ACC112 (cell line): ENCODE results near the gene GPR21.

ENCODE experiments used
- H2AFZ ChIP-seq: fragments of 200-600 bp; sonication (generic); one replicate; pipeline ENCODE4 v1.6.0; 2017; ENCODE audit warnings: antibody characterized with exemption, low read length; ENCODE audit not compliant: unreplicated experiment
- H3K27ac ChIP-seq: fragments of 200-600 bp; sonication (generic); 2 replicates; pipeline ENCODE4 v1.5.1; 2014; ENCODE audit warnings: low read depth, mild to moderate bottlenecking, antibody characterized with exemption, low read length, moderate library complexity
- H3K27me3 ChIP-seq: fragments of 200-600 bp; sonication (generic); 2 replicates; pipeline ENCODE4 v1.6.1; 2014; ENCODE audit warnings: mild to moderate bottlenecking, antibody characterized with exemption, low read length, moderate library complexity, mixed read lengths; ENCODE audit not compliant: insufficient read depth
- H3K36me3 ChIP-seq: fragments of 200-600 bp; sonication (generic); 2 replicates; pipeline ENCODE4 v1.6.1; 2016; ENCODE audit warnings: mild to moderate bottlenecking, antibody characterized with exemption, low read length, moderate library complexity, mixed read lengths; ENCODE audit not compliant: insufficient read depth
- H3K4me1 ChIP-seq: fragments of 200-600 bp; sonication (generic); one replicate; pipeline ENCODE4 v1.6.1; 2016; ENCODE audit warnings: low read length, mixed read lengths; ENCODE audit not compliant: insufficient read depth, unreplicated experiment, control insufficient read depth
- H3K4me3 ChIP-seq: fragments of 200-600 bp; sonication (generic); 2 replicates; pipeline ENCODE4 v1.5.1; 2014; ENCODE audit warnings: mild to moderate bottlenecking, low read depth, low read length
- H3K79me2 ChIP-seq: fragments of 200-600 bp; sonication (generic); one replicate; pipeline ENCODE4 v1.6.0; 2016; ENCODE audit warnings: low read length; ENCODE audit not compliant: control insufficient read depth, unreplicated experiment, insufficient read depth

GPR21 gene

DNA sequence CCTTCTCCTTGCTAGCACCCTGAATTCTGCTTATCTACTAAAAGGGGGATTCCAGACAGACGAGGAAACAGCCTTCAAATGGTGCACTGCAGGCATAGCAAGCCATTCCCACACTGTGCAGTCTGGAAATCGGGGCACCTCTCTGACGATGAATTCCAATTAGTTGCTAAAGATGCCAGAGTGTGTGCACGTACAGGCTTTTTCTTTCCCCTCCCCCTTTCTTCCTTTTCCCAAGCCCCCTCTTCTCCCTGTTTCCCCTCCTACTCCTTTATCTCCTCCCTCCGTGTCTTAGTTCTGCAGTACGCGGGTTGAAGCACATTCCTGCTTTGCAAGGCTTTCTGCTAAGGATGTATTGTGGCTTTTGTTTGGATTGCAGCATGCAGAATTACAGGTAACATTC, at the start of gene GPR21:
TSS of gene GPR21 (plus strand) at position 316 of the 400 bp plus-strand sequence. CDS start 900 bp downstream, outside the sequence.
- Histone ChIP-seq H3K36me3 (0 out of 2 replicates have a peak, but pooled peaks cover 10% of the 10 kb centered on the region), H3K27ac (no peak within 1 kb of the TSS)

GRCh38 chr9:122986010-122986409, 47.5 kb upstream of the GPR21 start:
- Histone ChIP-seq H3K36me3 (peaks cover 22% of the 10 kb centered on the region), H3K4me3 (peak overlapping the region; percentile 70), H3K4me1 (peaks cover 7% of the 10 kb centered on the region), H3K27me3 (no peaks in the 10 kb centered on the region), H3K79me2 (peaks cover 3% of the 10 kb centered on the region), H2AFZ (peak overlapping the region; percentile 48), H3K27ac (peak overlapping the region; percentile 19; the same call in 1 of the 2 replicates)

More for the DNA sequence above, at the start of gene GPR21:
- Histone ChIP-seq H2AFZ (no peak within 1 kb of the TSS), H3K79me2 (no peaks in the 10 kb centered on the region), H3K4me1 (peaks cover 14% of the 10 kb centered on the region), H3K27me3 (no peaks in the 10 kb centered on the region), H3K4me3 (no peak within 1 kb of the TSS)

- H3K27me3 ChIP-seq, result no peaks in the 10 kb centered on the region
- H3K79me2 ChIP-seq, result peaks cover 3% of the 10 kb centered on the region
- H2AFZ ChIP-seq, result no peak overlapping the region
- no peak overlapping the region for H3K27ac ChIP-seq
- H3K4me3 ChIP-seq, result no peak overlapping the region
- peaks cover 7% of the 10 kb centered on the region for H3K4me1 ChIP-seq
- H3K36me3 ChIP-seq, result peaks cover 22% of the 10 kb centered on the region
These were observed 45.3 kb upstream of the GPR21 start for GRCh38 chr9:122988141-122988540.

- Histone ChIP-seq H3K36me3 (peaks cover 18% of the 10 kb centered on the region), H2AFZ (no peak overlapping the region), H3K4me3 (no peak overlapping the region), H3K4me1 (peaks cover 7% of the 10 kb centered on the region), H3K27me3 (no peaks in the 10 kb centered on the region), H3K79me2 (no peaks in the 10 kb centered on the region), H3K27ac (no peak overlapping the region)
These were observed 44.4 kb upstream of the GPR21 start for GRCh38 chr9:122988920-122989621.

- Histone ChIP-seq H3K27ac (no peak overlapping the region), H3K4me1 (no peaks in the 10 kb centered on the region), H3K79me2 (no peaks in the 10 kb centered on the region), H3K36me3 (peaks cover 12% of the 10 kb centered on the region), H2AFZ (no peak overlapping the region), H3K27me3 (no peaks in the 10 kb centered on the region), H3K4me3 (no peak overlapping the region)
These were observed 42.1 kb upstream of the GPR21 start for GRCh38 chr9:122991370-122991830.

GRCh38 chr9:122996586-122996985, 36.9 kb upstream of the GPR21 start:
- H2AFZ ChIP-seq, result no peak overlapping the region
- no peaks in the 10 kb centered on the region for H3K27me3 ChIP-seq
- peaks cover 6% of the 10 kb centered on the region; the same call in 1 of the 2 replicates for H3K36me3 ChIP-seq

DNA sequence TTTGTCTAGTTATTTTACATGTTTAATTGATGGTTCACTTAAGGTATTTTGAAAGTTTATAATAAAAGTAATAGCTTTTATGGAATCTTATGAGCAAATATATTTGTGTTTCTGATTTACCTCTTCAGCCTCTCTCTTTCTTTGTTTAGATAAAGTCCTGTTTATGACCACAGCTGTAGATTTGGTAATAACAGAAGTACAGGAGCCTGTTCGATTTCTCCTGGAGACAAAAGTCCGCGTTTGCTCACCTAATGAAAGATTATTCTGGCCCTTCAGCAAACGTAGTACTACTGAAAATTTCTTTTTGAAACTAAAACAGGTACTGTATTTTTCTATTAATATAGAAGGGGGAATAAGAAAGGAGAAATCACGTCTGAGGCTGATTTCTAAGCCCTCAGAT, 35.0 kb upstream of the GPR21 start:
- Histone ChIP-seq H3K4me3 (no peak overlapping the region), H3K4me1 (peaks cover 15% of the 10 kb centered on the region), H3K36me3 (peaks cover 6% of the 10 kb centered on the region; the same call in 1 of the 2 replicates), H2AFZ (no peak overlapping the region), H3K27me3 (no peaks in the 10 kb centered on the region), H3K79me2 (no peaks in the 10 kb centered on the region), H3K27ac (no peak overlapping the region)

More at GRCh38 chr9:122996586-122996985, 36.9 kb upstream of the GPR21 start:
- H3K4me3 ChIP-seq, result no peak overlapping the region
- peaks cover 6% of the 10 kb centered on the region for H3K4me1 ChIP-seq
- H3K79me2 ChIP-seq, result no peaks in the 10 kb centered on the region
- H3K27ac ChIP-seq, result no peak overlapping the region

GRCh38 chr9:123000371-123001068, 32.9 kb upstream of the GPR21 start:
- Histone ChIP-seq H3K27ac (no peak overlapping the region), H3K4me1 (peaks cover 20% of the 10 kb centered on the region), H3K79me2 (no peaks in the 10 kb centered on the region), H3K4me3 (no peak overlapping the region), H3K27me3 (no peaks in the 10 kb centered on the region), H2AFZ (no peak overlapping the region), H3K36me3 (peaks cover 8% of the 10 kb centered on the region; the same call in 1 of the 2 replicates)

- peaks cover 3% of the 10 kb centered on the region; the same call in 1 of the 2 replicates for H3K36me3 ChIP-seq
- peak overlapping the region; percentile 10 for H2AFZ ChIP-seq
- no peaks in the 10 kb centered on the region for H3K27me3 ChIP-seq
- H3K4me1 ChIP-seq, result peaks cover 20% of the 10 kb centered on the region
- H3K27ac ChIP-seq, result peak overlapping the region; percentile 39
- H3K79me2 ChIP-seq, result no peaks in the 10 kb centered on the region
- H3K4me3 ChIP-seq, result peak overlapping the region; percentile 12; the same call in 1 of the 2 replicates
These were observed 30.7 kb upstream of the GPR21 start for GRCh38 chr9:123002754-123003153.

GRCh38 chr9:123003466-123003865, 30.0 kb upstream of the GPR21 start:
- peaks cover 3% of the 10 kb centered on the region; the same call in 1 of the 2 replicates for H3K36me3 ChIP-seq
- no peaks in the 10 kb centered on the region for H3K27me3 ChIP-seq
- 0 out of 2 replicates have a peak overlapping the region, but pooled peaks have one; percentile 12 for H3K4me3 ChIP-seq
- H3K27ac ChIP-seq, result peak overlapping the region; percentile 39
- peak overlapping the region; percentile 10 for H2AFZ ChIP-seq
- H3K4me1 ChIP-seq, result peaks cover 20% of the 10 kb centered on the region
- no peaks in the 10 kb centered on the region for H3K79me2 ChIP-seq
